ENCODE results near the gene CAPG. TPM values are rescaled to one million over a fixed set of nuclear protein-coding genes. Genes with fewer than 3 reads are reported as not detected.

Gene CAPG
- total and polyA plus RNA-seq, 2 of the 4 experiments (the other 2 are of a cell fraction): 79.9 to 98.3 TPM

- Histone ChIP-seq H3K9ac (ENCODE audit: low read depth, low read length) (no peak overlapping the region), H3K9me1 (ENCODE audit: insufficient read depth, low read length) (peaks cover 12% of the 10 kb centered on the region; the same call in 1 of the 2 replicates), H3K14ac (replicated peaks; ENCODE audit: low read depth, low read length) (no peak overlapping the region), H2AFZ (replicated peaks; ENCODE audit: low read length, poor library complexity) (peak overlapping the region; percentile 85), H3K18ac (ENCODE audit: low read depth, low read length) (0 out of 2 replicates have a peak overlapping the region, but pooled peaks have one; percentile 1), H4K91ac (ENCODE audit: insufficient read depth, low read depth, low read length) (peak overlapping the region; percentile 26; the same call in 1 of the 2 replicates), H2BK20ac (ENCODE audit: low read depth, low read length) (peak overlapping the region; percentile 47; the same call in 1 of the 2 replicates), H2AK9ac (replicated peaks; ENCODE audit: low read depth, low read length, poor library complexity) (peak overlapping the region; percentile 81), H3K27me3 (ENCODE audit: control insufficient read depth, insufficient read depth, low read length) (no peaks in the 10 kb centered on the region), H2BK120ac (ENCODE audit: low read depth, low read length) (peak overlapping the region; percentile 70), H3K4me3 (ENCODE audit: insufficient read depth, low read depth, low read length) (no peak overlapping the region), H2BK5ac (ENCODE audit: low read depth, low read length, poor library complexity, severe bottlenecking) (peak overlapping the region; percentile 3), H4K5ac (ENCODE audit: low read depth, low read length) (peak overlapping the region; percentile 1; the same call in 1 of the 2 replicates), H2BK15ac (ENCODE audit: low read depth, low read length) (peak overlapping the region; percentile 62; the same call in 2 of the 3 replicates), H4K20me1 (ENCODE audit: insufficient read depth, low read length) (no peaks in the 10 kb centered on the region), H3K9me3 (ENCODE audit: control insufficient read depth, insufficient read depth, low read length) (no peaks in the 10 kb centered on the region), H2AK5ac (ENCODE audit: low read depth, low read length) (peak overlapping the region; percentile 81), H3K56ac (ENCODE audit: extremely low read depth, insufficient read depth, low read length) (no peak overlapping the region), H3K4me1 (ENCODE audit: control insufficient read depth, insufficient read depth, low read length) (peaks cover 32% of the 10 kb centered on the region), H3K4me2 (ENCODE audit: low read depth, low read length) (no peak overlapping the region; the same call in 1 of the 2 replicates), H4K8ac (ENCODE audit: low read depth in 2 of 2, low read length in 2 of 2) (peak overlapping the region in 1 of 2 experiments; percentile 38; a peak in 2 of 4 replicates), H3K4ac (ENCODE audit: low read depth, low read length) (peak overlapping the region; percentile 63), H3K36me3 (ENCODE audit: control insufficient read depth, insufficient read depth, low read length) (no peaks in the 10 kb centered on the region), H3K79me1 (ENCODE audit: low read depth in 1 of 2, low read length in 2 of 2) (peaks cover 0 to 8% of the 10 kb centered on the region in 2 experiments; a peak in 1 of 4 replicates), H3K23ac (ENCODE audit: low read depth, low read length) (no peak overlapping the region), H3K27ac (ENCODE audit: insufficient read depth, low read length) (peak overlapping the region; percentile 12; the same call in 1 of the 2 replicates)
- dilution Hi-C loops (cut with HindIII; ENCODE audit: low sequenced_read_pairs, unreplicated experiment) (no loop called here), in situ Hi-C loops (cut with MboI; ENCODE audit: low sequenced_read_pairs) (no loop called here), intact Hi-C loops (cut with micrococcal nuclease) (loop anchor here (1.0 to 2.0 kb wide), 2 partner anchors 72 to 105 kb away; partner anchors contain the start of gene MAT2A)
- CTCF ChIA-PET: interaction anchor here (0.8 kb wide), 2 partner anchors 9 to 105 kb away, joined by 3 read pairs; partner anchors contain the start of gene MAT2A
- POLR2A ChIA-PET (ENCODE audit: unreplicated experiment): interaction anchor here (0.7 to 1.1 kb wide), 4 partner anchors 12 to 112 kb away, joined by 3 to 6 read pairs (median 3); partner anchors contain the start of gene MAT2A
- DNase-seq: peak; percentile 96
- peak; percentile 78 for ATAC-seq (ENCODE audit: low read depth)
- peak; percentile 79 for TF ChIP-seq RCOR1 (IDR thresholded peaks at IDR 0.05; ENCODE audit: insufficient replicate concordance, low read length)
- peak; percentile 54; the same call in 1 of the 2 replicates for TF ChIP-seq MAZ (IDR thresholded peaks at IDR 0.05; ENCODE audit: borderline replicate concordance, low read depth, low read length)
- no peak for TF ChIP-seq USF2 (IDR thresholded peaks at IDR 0.05; ENCODE audit: low read depth, low read length)
- peak; percentile 19; the same call in 1 of the 2 replicates for TF ChIP-seq RAD21 (IDR thresholded peaks at IDR 0.05; ENCODE audit: low read length)
- TF ChIP-seq POLR2A (IDR thresholded peaks at IDR 0.05; ENCODE audit: low read depth, low read length): peak; percentile 27; the same call in 1 of the 2 replicates
- TF ChIP-seq MXI1 (IDR thresholded peaks at IDR 0.05; ENCODE audit: borderline replicate concordance, low read depth, low read length): peak; percentile 79; the same call in 1 of the 2 replicates
- no peak for TF ChIP-seq CTCF (conservative IDR thresholded peaks at IDR 0.05; ENCODE audit: low read depth, low read length)
- BruUV-seq (replicated peaks): no TSS peak
- 10% methylated on average over 2 of the region's 6 CpGs; no CpG with 5 or more reads in 1 of the 2 experiments for WGBS, 2 experiments (ENCODE audit: extremely low coverage in 2 of 2, insufficient read length in 1 of 2)
Observed at GRCh38 chr2:85433511-85434089, 23.4 kb upstream of the CAPG start.

Data from IMR-90 (cell line).